ENCODE results near the gene CSNK2A2.
A peak's percentile ranks its signal among the peaks of the same experiment; 100 is the strongest.

The CSNK2A2 gene

GRCh38 chr16:58200004-58200797 is 2.3 kb upstream of the CSNK2A2 start:
- TF ChIP-seq EZH2phosphoT487 (conservative IDR thresholded peaks at IDR 0.05; ENCODE audit: low read length) (no peak), CTCF (IDR thresholded peaks at IDR 0.05; ENCODE audit: insufficient read depth, low read length, poor library complexity, severe bottlenecking) (no peak)
- H3K4me2 ChIP-seq (ENCODE audit: low read depth, low read length, poor library complexity, severe bottlenecking): no peak overlapping the region
- no peak overlapping the region for H3K9ac ChIP-seq (ENCODE audit: low read length)
- no peak overlapping the region for H2AFZ ChIP-seq (ENCODE audit: low read depth, low read length, severe bottlenecking)
- no peaks in the 10 kb centered on the region for H3K9me2 ChIP-seq (replicated peaks; ENCODE audit: insufficient read depth, low read length)
- no peak overlapping the region for H3K27ac ChIP-seq (ENCODE audit: low read depth, low read length)
- no peak overlapping the region for H3K4me3 ChIP-seq (ENCODE audit: insufficient read depth, low read length, poor library complexity, severe bottlenecking)
- H3K36me3 ChIP-seq (ENCODE audit: low read length): peaks cover 10% of the 10 kb centered on the region; the same call in 1 of the 2 replicates
- H3F3A ChIP-seq (ENCODE audit: insufficient read depth): no peaks in the 10 kb centered on the region
- H3K9me3 ChIP-seq (ENCODE audit: insufficient read depth, low read length): no peaks in the 10 kb centered on the region
- no peaks in the 10 kb centered on the region for H3K27me3 ChIP-seq (ENCODE audit: low read length)
- H3K79me2 ChIP-seq (ENCODE audit: insufficient read depth, low read length): peaks cover 14% of the 10 kb centered on the region
- no peaks in the 10 kb centered on the region for H4K20me1 ChIP-seq (ENCODE audit: low read depth, low read length)

GRCh38 chr16:58198803-58199411 is 1.0 kb upstream of the CSNK2A2 start:
- H3K27me3 ChIP-seq (ENCODE audit: low read length): no peaks in the 10 kb centered on the region
- H3K9me3 ChIP-seq (ENCODE audit: insufficient read depth, low read length): no peaks in the 10 kb centered on the region
- peak overlapping the region; percentile 97 for H2AFZ ChIP-seq (ENCODE audit: low read depth, low read length, severe bottlenecking)
- H3K27ac ChIP-seq (ENCODE audit: low read depth, low read length): no peak overlapping the region
- H3F3A ChIP-seq (ENCODE audit: insufficient read depth): no peaks in the 10 kb centered on the region
- peak overlapping the region; percentile 87 for H3K4me2 ChIP-seq (ENCODE audit: low read depth, low read length, poor library complexity, severe bottlenecking)
- no peak overlapping the region for H3K4me3 ChIP-seq (ENCODE audit: insufficient read depth, low read length, poor library complexity, severe bottlenecking)
- H4K20me1 ChIP-seq (ENCODE audit: low read depth, low read length): no peaks in the 10 kb centered on the region
- no peak overlapping the region for H3K9ac ChIP-seq (ENCODE audit: low read length)
- TF ChIP-seq CTCF (IDR thresholded peaks at IDR 0.05; ENCODE audit: insufficient read depth, low read length, poor library complexity, severe bottlenecking) (no peak), EZH2phosphoT487 (conservative IDR thresholded peaks at IDR 0.05; ENCODE audit: low read length) (no peak)
- H3K9me2 ChIP-seq (replicated peaks; ENCODE audit: insufficient read depth, low read length): no peaks in the 10 kb centered on the region
- H3K36me3 ChIP-seq (ENCODE audit: low read length): peaks cover 18% of the 10 kb centered on the region
- H3K79me2 ChIP-seq (ENCODE audit: insufficient read depth, low read length): peaks cover 16% of the 10 kb centered on the region

- Histone ChIP-seq H3K9me2 (replicated peaks; ENCODE audit: insufficient read depth, low read length) (no peaks in the 10 kb centered on the region), H3K27me3 (ENCODE audit: low read length) (no peaks in the 10 kb centered on the region), H3K79me2 (ENCODE audit: insufficient read depth, low read length) (peaks cover 26% of the 10 kb centered on the region), H4K20me1 (ENCODE audit: low read depth, low read length) (no peaks in the 10 kb centered on the region), H3F3A (ENCODE audit: insufficient read depth) (no peaks in the 10 kb centered on the region), H3K36me3 (ENCODE audit: low read length) (peaks cover 21% of the 10 kb centered on the region), H3K9me3 (ENCODE audit: insufficient read depth, low read length) (no peaks in the 10 kb centered on the region), H3K9ac (ENCODE audit: low read length) (peak overlapping the region; percentile 87), H3K4me3 (ENCODE audit: insufficient read depth, low read length, poor library complexity, severe bottlenecking) (peak overlapping the region; percentile 97), H2AFZ (ENCODE audit: low read depth, low read length, severe bottlenecking) (no peak overlapping the region), H3K4me2 (ENCODE audit: low read depth, low read length, poor library complexity, severe bottlenecking) (peak overlapping the region; percentile 95), H3K27ac (ENCODE audit: low read depth, low read length) (no peak overlapping the region)
- no peak for TF ChIP-seq EZH2phosphoT487 (conservative IDR thresholded peaks at IDR 0.05; ENCODE audit: low read length)
- TF ChIP-seq CTCF (IDR thresholded peaks at IDR 0.05; ENCODE audit: insufficient read depth, low read length, poor library complexity, severe bottlenecking): no peak
Observed at GRCh38 chr16:58197314-58198012, 443 bp downstream of the CSNK2A2 start.
